GM10266 (cell line): ENCODE measurements around the gene ARHGAP15.

Experiments used
- DNase-seq: peaks from one replicate; pipeline ENCODE4 v3.0.0; 2012; ENCODE audit errors: extremely low spot score
- TF ChIP-seq, protein P1 (sequence below): IDR thresholded peaks from 2 replicates; pipeline ENCODE4 v1.5.1; 2012; ENCODE audit warnings: mild to moderate bottlenecking, low read depth; ENCODE audit not compliant: control insufficient read depth, insufficient read depth; ENCODE audit errors: missing control alignments

Gene ARHGAP15

DNA sequence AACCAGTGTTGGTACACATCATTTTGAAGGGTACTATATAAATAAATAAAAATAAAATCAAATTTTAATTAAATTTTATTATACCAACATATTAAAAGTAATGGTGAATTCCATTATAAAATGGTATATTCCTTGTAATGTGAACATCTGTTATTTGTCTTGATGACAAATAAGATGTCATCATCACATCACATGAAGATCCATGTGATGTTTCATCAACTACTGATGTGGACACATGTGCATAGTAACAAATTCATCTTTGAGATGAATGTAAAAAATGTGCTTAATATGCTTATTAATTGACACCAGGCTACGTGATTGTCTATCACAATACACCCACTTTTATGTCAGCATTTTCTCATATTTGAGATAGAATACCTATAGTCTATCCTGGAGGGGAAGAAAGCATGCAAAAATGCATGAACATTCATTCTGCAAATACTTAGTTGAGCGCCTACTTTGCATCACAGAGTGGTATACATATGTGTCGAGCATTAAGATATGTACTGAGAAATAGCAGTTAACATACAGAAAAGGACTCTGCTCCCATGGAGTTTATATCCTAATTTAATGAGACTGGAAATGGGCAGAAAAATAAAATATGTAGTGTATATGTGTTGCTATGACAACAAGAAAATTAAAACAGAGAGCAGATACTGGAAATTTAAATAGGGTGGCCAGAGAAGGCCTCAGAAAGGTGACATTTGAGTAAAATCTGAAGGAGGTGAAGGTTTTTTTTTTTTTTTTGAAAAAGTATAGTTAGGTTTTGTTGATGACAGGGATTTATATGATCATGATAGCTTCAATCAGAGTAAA lies 281.1 kb downstream of the ARHGAP15 start:
- TF ChIP-seq, protein P1, sequence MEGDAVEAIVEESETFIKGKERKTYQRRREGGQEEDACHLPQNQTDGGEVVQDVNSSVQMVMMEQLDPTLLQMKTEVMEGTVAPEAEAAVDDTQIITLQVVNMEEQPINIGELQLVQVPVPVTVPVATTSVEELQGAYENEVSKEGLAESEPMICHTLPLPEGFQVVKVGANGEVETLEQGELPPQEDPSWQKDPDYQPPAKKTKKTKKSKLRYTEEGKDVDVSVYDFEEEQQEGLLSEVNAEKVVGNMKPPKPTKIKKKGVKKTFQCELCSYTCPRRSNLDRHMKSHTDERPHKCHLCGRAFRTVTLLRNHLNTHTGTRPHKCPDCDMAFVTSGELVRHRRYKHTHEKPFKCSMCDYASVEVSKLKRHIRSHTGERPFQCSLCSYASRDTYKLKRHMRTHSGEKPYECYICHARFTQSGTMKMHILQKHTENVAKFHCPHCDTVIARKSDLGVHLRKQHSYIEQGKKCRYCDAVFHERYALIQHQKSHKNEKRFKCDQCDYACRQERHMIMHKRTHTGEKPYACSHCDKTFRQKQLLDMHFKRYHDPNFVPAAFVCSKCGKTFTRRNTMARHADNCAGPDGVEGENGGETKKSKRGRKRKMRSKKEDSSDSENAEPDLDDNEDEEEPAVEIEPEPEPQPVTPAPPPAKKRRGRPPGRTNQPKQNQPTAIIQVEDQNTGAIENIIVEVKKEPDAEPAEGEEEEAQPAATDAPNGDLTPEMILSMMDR = no peak
- DNase-seq = no peak

DNA sequence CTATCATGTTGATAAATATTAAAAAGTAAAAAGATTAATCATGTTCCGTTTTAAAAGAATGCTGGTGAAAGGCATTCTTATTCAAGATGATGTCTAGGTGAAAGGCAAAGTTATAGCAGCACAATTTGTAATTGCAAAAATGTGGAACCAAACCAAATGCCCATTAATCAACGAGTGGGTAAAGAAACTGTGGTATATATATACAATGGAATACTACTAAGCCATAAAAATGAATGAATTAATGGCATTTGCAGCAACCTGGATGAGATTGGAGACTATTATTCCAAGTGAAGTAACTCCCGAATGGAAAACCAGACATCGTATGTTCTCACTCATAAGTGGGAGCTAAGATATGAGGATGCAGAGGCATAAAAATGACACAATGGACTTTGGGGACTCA lies 286.4 kb downstream of the ARHGAP15 start:
- no peak for DNase-seq
- TF ChIP-seq, protein P1 = no peak

DNA sequence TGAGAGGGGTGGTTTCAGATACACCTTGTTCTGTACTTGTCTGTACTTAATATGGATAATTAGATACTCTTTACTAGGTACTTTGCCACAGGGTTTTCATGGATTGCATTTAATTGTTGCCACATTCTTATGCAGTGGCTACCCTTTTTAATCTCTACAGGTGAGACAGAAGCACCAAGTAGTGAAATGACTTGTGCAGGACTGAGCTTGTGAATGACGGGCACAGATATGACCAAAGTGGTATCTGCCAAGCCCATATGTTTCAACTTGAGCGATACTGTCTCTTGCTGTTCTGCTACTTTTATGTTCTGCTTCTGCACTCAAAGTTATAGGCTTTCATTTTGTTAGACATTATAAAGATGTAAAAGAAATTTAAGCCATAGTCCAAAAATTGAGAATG lies 288.2 kb downstream of the ARHGAP15 start:
- no peak for DNase-seq
- TF ChIP-seq, protein P1 = no peak

DNA sequence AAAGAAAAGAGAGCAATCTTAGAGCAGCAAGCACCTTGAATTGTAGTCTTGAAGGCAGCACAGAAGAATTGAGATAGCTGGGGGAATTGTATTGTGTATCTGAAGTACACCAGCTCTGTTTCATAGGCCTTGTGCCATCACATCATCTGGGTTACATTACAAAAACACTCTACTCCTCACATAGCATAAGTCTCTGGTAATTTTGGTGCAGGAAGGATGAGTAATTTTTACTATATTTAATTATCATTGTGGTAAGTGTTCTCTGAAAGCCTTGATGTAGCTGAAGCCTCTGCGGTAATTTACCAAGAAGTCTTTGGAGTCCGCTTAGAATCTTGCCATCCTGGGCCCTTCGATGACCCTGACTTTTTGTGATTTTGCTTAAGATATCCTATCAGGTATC lies 291.1 kb downstream of the ARHGAP15 start:
- TF ChIP-seq, protein P1 = no peak
- no peak for DNase-seq

GRCh38 chr2:143422681-143423080 lies 293.5 kb downstream of the ARHGAP15 start:
- TF ChIP-seq, protein P1 = no peak
- DNase-seq = peak; percentile 2

DNA sequence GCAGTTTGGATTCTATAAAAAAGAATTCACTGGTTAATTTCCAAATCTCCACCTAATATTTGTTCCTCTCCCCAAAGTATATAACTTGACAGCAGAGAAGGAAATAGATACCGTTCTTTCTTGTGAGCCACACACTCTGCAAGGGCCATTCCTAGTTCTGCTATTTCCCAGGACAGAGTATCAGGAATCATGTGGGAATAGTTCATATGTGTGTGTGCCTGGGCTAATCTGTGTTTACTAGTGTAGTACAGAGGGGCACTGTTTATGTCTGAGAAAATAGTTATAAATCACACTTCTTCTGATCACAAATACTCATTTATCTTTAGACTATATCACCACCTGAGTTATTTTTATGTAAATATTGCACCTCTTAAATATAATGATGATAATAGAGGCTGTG lies 296.7 kb downstream of the ARHGAP15 start:
- TF ChIP-seq, protein P1 = no peak
- DNase-seq = no peak

GRCh38 chr2:143426296-143426695 lies 297.1 kb downstream of the ARHGAP15 start:
- TF ChIP-seq, protein P1 = no peak
- DNase-seq = no peak
